SK-N-SH (cell line): ENCODE measurements around the gene NRN1L. TPM values are rescaled to one million over a fixed set of nuclear protein-coding genes. Genes with fewer than 3 reads are reported as not detected.

Experiments
- CTCF ChIA-PET: fragments of 300-600, 350-600 bp; formaldehyde crosslinking; extraction: SDS; loops from one replicate; lab custom pipeline; 2021; lab: Yijun Ruan, JAX
- POLR2A ChIA-PET: fragments of 350-600 bp; sonication (Branson Sonifier 250); formaldehyde crosslinking; extraction: SDS; loops from one replicate; lab custom pipeline; 2020; ENCODE audit warnings: antibody characterized with exemption, inconsistent platforms; lab: Yijun Ruan, JAX
- DNase-seq: peaks from one replicate; pipeline ENCODE4 v3.0.0; 2012
- H2AFZ ChIP-seq: fragments of 200-600 bp; sonication (generic); 2 replicates; pipeline ENCODE4 v1.8.1; 2016; ENCODE audit warnings: antibody characterized with exemption, mild to moderate bottlenecking, low read depth
- H3F3A ChIP-seq: fragments of 200-600 bp; sonication (generic); replicated peaks from 2 replicates; pipeline ENCODE3; 2016; ENCODE audit warnings: antibody characterized with exemption, mild to moderate bottlenecking; ENCODE audit not compliant: insufficient read depth
- H3K27ac ChIP-seq, 2 experiments: fragments of 200-500 bp in 1 of 2; fragments of 200-600 bp in 1 of 2; sonication (Bioruptor generic) in 1 of 2; sonication (generic), shearing (Covaris generic) in 1 of 2; 2 replicates each; pipeline versions ENCODE4 v1.5.1 to v1.6.1; 2014 to 2016; ENCODE audit warnings: low read depth in 2 of 2, inconsistent platforms in 1 of 2, low read length in 1 of 2, mild to moderate bottlenecking in 1 of 2, mixed read lengths in 1 of 2
- H3K27me3 ChIP-seq: fragments of 200-600 bp; sonication (generic), shearing (Covaris generic); 2 replicates; pipeline ENCODE4 v1.6.1; 2016; ENCODE audit warnings: mixed run types; ENCODE audit not compliant: insufficient read depth
- H3K36me3 ChIP-seq, 2 experiments: fragments of 200-500 bp in 1 of 2; fragments of 200-600 bp in 1 of 2; sonication (Bioruptor generic) in 1 of 2; sonication (generic) in 1 of 2; replicated peaks in 1 of 2; 2 replicates each; pipeline versions ENCODE3 to v1.5.1; 2014 to 2016; ENCODE audit warnings: low read length in 1 of 2, mild to moderate bottlenecking in 1 of 2; ENCODE audit not compliant: insufficient read depth in 2 of 2, control insufficient read depth in 1 of 2
- H3K4me1 ChIP-seq, 2 experiments: fragments of 200-500 bp in 1 of 2; fragments of 200-600 bp in 1 of 2; sonication (Bioruptor generic) in 1 of 2; sonication (generic), shearing (Covaris generic) in 1 of 2; 2 replicates each; pipeline versions ENCODE4 v1.5.1 to v1.6.1; 2014 to 2016; ENCODE audit warnings: low read depth in 1 of 2, low read length in 1 of 2, mixed run types in 1 of 2; ENCODE audit not compliant: insufficient read depth in 2 of 2, control insufficient read depth in 1 of 2
- H3K4me2 ChIP-seq: fragments of 200-600 bp; sonication (generic), shearing (Covaris generic); 2 replicates; pipeline ENCODE4 v1.6.1; 2017; ENCODE audit warnings: mixed run types
- H3K4me3 ChIP-seq, 2 experiments: fragments of 200-500 bp in 1 of 2; fragments of 200-600 bp in 1 of 2; sonication (Bioruptor generic) in 1 of 2; sonication (generic), shearing (Covaris generic) in 1 of 2; 2 replicates each; pipeline versions ENCODE4 v1.5.1 to v1.8.1; 2014 to 2016; ENCODE audit warnings: low read depth in 2 of 2, inconsistent platforms in 1 of 2, low read length in 1 of 2, mild to moderate bottlenecking in 1 of 2, mixed read lengths in 1 of 2, moderate library complexity in 1 of 2
- H3K79me2 ChIP-seq: fragments of 200-600 bp; sonication (generic); 2 replicates; pipeline ENCODE4 v1.8.1; 2017; ENCODE audit warnings: mild to moderate bottlenecking; ENCODE audit not compliant: insufficient read depth
- H3K9ac ChIP-seq: fragments of 200-600 bp; sonication (generic); 2 replicates; pipeline ENCODE4 v1.6.1; 2017; ENCODE audit warnings: mixed run types
- H3K9me2 ChIP-seq: fragments of 200-600 bp; sonication (generic); 2 replicates; pipeline ENCODE4 v1.6.1; 2017; ENCODE audit warnings: mixed run types
- H3K9me3 ChIP-seq: fragments of 200-600 bp; sonication (generic); 2 replicates; pipeline ENCODE4 v1.6.1; 2017; ENCODE audit warnings: mixed run types, mild to moderate bottlenecking, moderate library complexity
- H4K20me1 ChIP-seq: fragments of 200-600 bp; sonication (generic); 2 replicates; pipeline ENCODE4 v1.6.1; 2017; ENCODE audit warnings: mild to moderate bottlenecking, mixed run types; ENCODE audit not compliant: insufficient read depth
- CHD2 ChIP-seq: fragments of 150-350 bp; IDR thresholded peaks from 2 replicates; pipeline ENCODE4 v1.6.1; 2018; ENCODE audit warnings: low read length; ENCODE audit not compliant: partially characterized antibody
- EZH2phosphoT487 ChIP-seq: fragments of 200-600 bp; sonication (generic); IDR thresholded peaks from 2 replicates; pipeline ENCODE4 v1.6.1; 2017; ENCODE audit warnings: low read depth, mixed run types, mild to moderate bottlenecking, antibody characterized with exemption, moderate library complexity, borderline replicate concordance
- FOSL2 ChIP-seq: IDR thresholded peaks from 2 replicates; pipeline ENCODE4 v1.4.0; 2012; ENCODE audit warnings: low read depth, mild to moderate bottlenecking, moderate library complexity, borderline replicate concordance
- FOXJ3 ChIP-seq: sonication (generic); formaldehyde crosslinking; IDR thresholded peaks from 2 replicates; pipeline ENCODE4 v1.5.1; 2020; ENCODE audit warnings: mild to moderate bottlenecking, missing genetic modification reagents
- FOXM1 ChIP-seq: IDR thresholded peaks from 2 replicates; pipeline ENCODE4 v1.4.0; 2012; ENCODE audit warnings: low read depth, mild to moderate bottlenecking
- GABPA ChIP-seq: IDR thresholded peaks from 2 replicates; pipeline ENCODE4 v1.4.0; 2012; ENCODE audit warnings: low read depth, mild to moderate bottlenecking
- JUND ChIP-seq: IDR thresholded peaks from 2 replicates; pipeline ENCODE4 v1.4.0; 2012
- MAX ChIP-seq: IDR thresholded peaks from 2 replicates; pipeline ENCODE4 v1.4.0; 2012; ENCODE audit warnings: low read depth
- MEF2A ChIP-seq: IDR thresholded peaks from 2 replicates; pipeline ENCODE4 v1.4.0; 2012; ENCODE audit warnings: low read depth, borderline replicate concordance
- MXI1 ChIP-seq: IDR thresholded peaks from 2 replicates; pipeline ENCODE4 v1.6.1; 2012; ENCODE audit warnings: mild to moderate bottlenecking, low read depth, low read length, improper control_type of control experiment
- PBX3 ChIP-seq: IDR thresholded peaks from 2 replicates; pipeline ENCODE4; 2012
- RAD21 ChIP-seq: IDR thresholded peaks from 2 replicates; pipeline ENCODE4 v1.6.1; 2012; ENCODE audit warnings: mild to moderate bottlenecking, low read length
- SIN3A ChIP-seq: IDR thresholded peaks from 2 replicates; pipeline ENCODE4 v1.6.1; 2012; ENCODE audit warnings: low read depth, mild to moderate bottlenecking, low read length, moderate library complexity, borderline replicate concordance
- TCF12 ChIP-seq: IDR thresholded peaks from 2 replicates; pipeline ENCODE4 v1.4.0; 2012
- TEAD4 ChIP-seq: IDR thresholded peaks from 2 replicates; pipeline ENCODE4 v1.4.0; 2012; ENCODE audit warnings: mild to moderate bottlenecking, borderline replicate concordance; ENCODE audit not compliant: insufficient read depth
- YY1 ChIP-seq: IDR thresholded peaks from 2 replicates; pipeline ENCODE4 v1.4.0; 2012; ENCODE audit warnings: low read depth, mild to moderate bottlenecking
- WGBS: methylation state at CpG from one replicate; pipeline ENCODE4 v1.1.6; 2017; ENCODE audit warnings: low lambda C conversion rate; 5-methylcytosine and 5-hydroxymethylcytosine counted together
- polyA plus RNA-seq, 3 experiments: library from polyadenylated mRNA; depleted of rRNA; stranded (reverse); fragments of >200 nt; gene quantifications; 2 replicates each; pipeline ENCODE4 v1.2.3, GENCODE V29; 2012
- TF ChIP-seq, protein P1 (sequence below): IDR thresholded peaks from 2 replicates; pipeline ENCODE4 v1.4.0; 2012; ENCODE audit warnings: low read depth, borderline replicate concordance
- TF ChIP-seq, protein P2 (sequence below): fragments of 150-350 bp; IDR thresholded peaks from 2 replicates; pipeline ENCODE4 v1.6.1; 2017; ENCODE audit warnings: antibody characterized with exemption, low read length, low read depth, borderline replicate concordance
- TF ChIP-seq, protein P3 (sequence below): IDR thresholded peaks from 2 replicates; pipeline ENCODE4 v1.6.1; 2012; ENCODE audit warnings: mild to moderate bottlenecking, low read depth, low read length, moderate library complexity

The NRN1L gene
- polyA plus RNA-seq, 1 of the 3 experiments (the other 2 are of a cell fraction) = 0.41 TPM

- WGBS = 98% methylated on average over 32 of the region's 36 CpGs
- Histone ChIP-seq H3K36me3 (peaks cover 0 to 12% of the 10 kb centered on the region in 2 experiments), H4K20me1 (0 out of 2 replicates have a peak, but pooled peaks cover 3% of the 10 kb centered on the region), H3K79me2 (peaks cover 27% of the 10 kb centered on the region), H3K4me2 (no peak overlapping the region), H3K9ac (no peak overlapping the region), H3K4me1 (peaks cover 0 to 21% of the 10 kb centered on the region in 2 experiments; a peak in 1 of 4 replicates), H3F3A (no peaks in the 10 kb centered on the region), H3K9me3 (no peaks in the 10 kb centered on the region), H3K9me2 (no peaks in the 10 kb centered on the region), H3K27me3 (no peaks in the 10 kb centered on the region), H2AFZ (no peak overlapping the region), H3K27ac (peak overlapping the region in 1 of 2 experiments; percentile 47; a peak in 1 of 4 replicates), H3K4me3 (no peak overlapping the region)
- TF ChIP-seq, protein P1, sequence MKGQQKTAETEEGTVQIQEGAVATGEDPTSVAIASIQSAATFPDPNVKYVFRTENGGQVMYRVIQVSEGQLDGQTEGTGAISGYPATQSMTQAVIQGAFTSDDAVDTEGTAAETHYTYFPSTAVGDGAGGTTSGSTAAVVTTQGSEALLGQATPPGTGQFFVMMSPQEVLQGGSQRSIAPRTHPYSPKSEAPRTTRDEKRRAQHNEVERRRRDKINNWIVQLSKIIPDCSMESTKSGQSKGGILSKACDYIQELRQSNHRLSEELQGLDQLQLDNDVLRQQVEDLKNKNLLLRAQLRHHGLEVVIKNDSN = no peak
- TF ChIP-seq, protein P2, sequence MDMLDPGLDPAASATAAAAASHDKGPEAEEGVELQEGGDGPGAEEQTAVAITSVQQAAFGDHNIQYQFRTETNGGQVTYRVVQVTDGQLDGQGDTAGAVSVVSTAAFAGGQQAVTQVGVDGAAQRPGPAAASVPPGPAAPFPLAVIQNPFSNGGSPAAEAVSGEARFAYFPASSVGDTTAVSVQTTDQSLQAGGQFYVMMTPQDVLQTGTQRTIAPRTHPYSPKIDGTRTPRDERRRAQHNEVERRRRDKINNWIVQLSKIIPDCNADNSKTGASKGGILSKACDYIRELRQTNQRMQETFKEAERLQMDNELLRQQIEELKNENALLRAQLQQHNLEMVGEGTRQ = no peak
- TF ChIP-seq MXI1 (no peak), FOXJ3 (CRISPR knock-in tag) (no peak), EZH2phosphoT487 (no peak), PBX3 (no peak), FOXM1 (no peak), FOSL2 (no peak), TEAD4 (no peak), GABPA (no peak), JUND (no peak), TCF12 (no peak), RAD21 (no peak), YY1 (no peak), SIN3A (no peak), CHD2 (no peak), MAX (no peak), MEF2A (no peak)
- TF ChIP-seq, protein P3, sequence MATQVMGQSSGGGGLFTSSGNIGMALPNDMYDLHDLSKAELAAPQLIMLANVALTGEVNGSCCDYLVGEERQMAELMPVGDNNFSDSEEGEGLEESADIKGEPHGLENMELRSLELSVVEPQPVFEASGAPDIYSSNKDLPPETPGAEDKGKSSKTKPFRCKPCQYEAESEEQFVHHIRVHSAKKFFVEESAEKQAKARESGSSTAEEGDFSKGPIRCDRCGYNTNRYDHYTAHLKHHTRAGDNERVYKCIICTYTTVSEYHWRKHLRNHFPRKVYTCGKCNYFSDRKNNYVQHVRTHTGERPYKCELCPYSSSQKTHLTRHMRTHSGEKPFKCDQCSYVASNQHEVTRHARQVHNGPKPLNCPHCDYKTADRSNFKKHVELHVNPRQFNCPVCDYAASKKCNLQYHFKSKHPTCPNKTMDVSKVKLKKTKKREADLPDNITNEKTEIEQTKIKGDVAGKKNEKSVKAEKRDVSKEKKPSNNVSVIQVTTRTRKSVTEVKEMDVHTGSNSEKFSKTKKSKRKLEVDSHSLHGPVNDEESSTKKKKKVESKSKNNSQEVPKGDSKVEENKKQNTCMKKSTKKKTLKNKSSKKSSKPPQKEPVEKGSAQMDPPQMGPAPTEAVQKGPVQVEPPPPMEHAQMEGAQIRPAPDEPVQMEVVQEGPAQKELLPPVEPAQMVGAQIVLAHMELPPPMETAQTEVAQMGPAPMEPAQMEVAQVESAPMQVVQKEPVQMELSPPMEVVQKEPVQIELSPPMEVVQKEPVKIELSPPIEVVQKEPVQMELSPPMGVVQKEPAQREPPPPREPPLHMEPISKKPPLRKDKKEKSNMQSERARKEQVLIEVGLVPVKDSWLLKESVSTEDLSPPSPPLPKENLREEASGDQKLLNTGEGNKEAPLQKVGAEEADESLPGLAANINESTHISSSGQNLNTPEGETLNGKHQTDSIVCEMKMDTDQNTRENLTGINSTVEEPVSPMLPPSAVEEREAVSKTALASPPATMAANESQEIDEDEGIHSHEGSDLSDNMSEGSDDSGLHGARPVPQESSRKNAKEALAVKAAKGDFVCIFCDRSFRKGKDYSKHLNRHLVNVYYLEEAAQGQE = no peak
- POLR2A ChIA-PET = no interaction called here
- DNase-seq = no peak
- CTCF ChIA-PET = interaction anchor here (1.1 to 2.5 kb wide), 3 partner anchors 12 to 25 kb away, joined by 4 to 9 read pairs (median 5); partner anchors contain the start of gene NRN1L
These were observed 24.5 kb downstream of the NRN1L start for GRCh38 chr16:67909056-67909742.
